Occipital lobe (tissue), 2 donors: ENCODE results near the gene FRAS1. TPM values are rescaled to one million over a fixed set of nuclear protein-coding genes. Genes with fewer than 3 reads are reported as not detected.
A peak's percentile ranks its signal among the peaks of the same experiment; 100 is the strongest.
"Not testable (repeated sequence)": the region's sequence is repeated elsewhere in the genome, so short reads cannot be mapped to it uniquely, and the experiment has no call there.

ENCODE experiments used
- DNase-seq: peaks from one replicate; lab custom pipeline; 2025; lab: John Stamatoyannopoulos, UW
- total RNA-seq: library from RNA; depleted of rRNA; stranded (reverse); fragments of >200 nt; gene quantifications from one replicate; pipeline ENCODE4 v1.2.3, GENCODE V29; 2014

The FRAS1 gene
- total RNA-seq, 1 donor from 2014 or later: 7.0 TPM

- DNase-seq: no peak
Measured at GRCh38 chr4:78318126-78318525, 261.0 kb downstream of the FRAS1 start.

- DNase-seq: no peak
Measured at GRCh38 chr4:78320349-78320935, 263.3 kb downstream of the FRAS1 start.

- no peak for DNase-seq
Measured at GRCh38 chr4:78322032-78322431, 264.9 kb downstream of the FRAS1 start.

GRCh38 chr4:78323439-78323838 is 266.3 kb downstream of the FRAS1 start:
- DNase-seq: no peak

GRCh38 chr4:78324625-78325024 is 267.5 kb downstream of the FRAS1 start:
- no peak for DNase-seq

- DNase-seq: no peak
Measured at GRCh38 chr4:78325271-78326157, 268.4 kb downstream of the FRAS1 start.

- DNase-seq: not testable (repeated sequence)
Measured at GRCh38 chr4:78328591-78328990, 271.5 kb downstream of the FRAS1 start.

GRCh38 chr4:78331186-78331585 is 274.1 kb downstream of the FRAS1 start:
- DNase-seq: no peak

GRCh38 chr4:78331965-78332364 is 274.8 kb downstream of the FRAS1 start:
- DNase-seq: no peak

GRCh38 chr4:78332976-78333375 is 275.9 kb downstream of the FRAS1 start:
- no peak for DNase-seq

GRCh38 chr4:78336093-78336943 is 279.2 kb downstream of the FRAS1 start:
- DNase-seq: no peak

GRCh38 chr4:78337244-78338020 is 280.3 kb downstream of the FRAS1 start:
- DNase-seq: no peak

GRCh38 chr4:78342125-78342524 is 285.0 kb downstream of the FRAS1 start:
- no peak for DNase-seq

GRCh38 chr4:78343682-78344081 is 286.6 kb downstream of the FRAS1 start:
- DNase-seq: peak; percentile 7

GRCh38 chr4:78345237-78345636 is 288.1 kb downstream of the FRAS1 start:
- DNase-seq: no peak

GRCh38 chr4:78346222-78346621 is 289.1 kb downstream of the FRAS1 start:
- no peak for DNase-seq

GRCh38 chr4:78347527-78347926 is 290.4 kb downstream of the FRAS1 start:
- no peak for DNase-seq

GRCh38 chr4:78353921-78354320 is 296.8 kb downstream of the FRAS1 start:
- no peak for DNase-seq

- no peak for DNase-seq
Measured at GRCh38 chr4:78354782-78355181, 297.7 kb downstream of the FRAS1 start.

GRCh38 chr4:78355306-78355705 is 298.2 kb downstream of the FRAS1 start:
- no peak for DNase-seq

GRCh38 chr4:78356251-78356786 is 299.2 kb downstream of the FRAS1 start:
- no peak for DNase-seq
